GM12801 (cell line): ENCODE results near the gene ZNF723.

Experiments used
- TF ChIP-seq, protein P1 (sequence below): IDR thresholded peaks from one replicate; pipeline ENCODE4 v1.5.1; 2011; ENCODE audit warnings: control low read depth; ENCODE audit not compliant: insufficient read length; ENCODE audit errors: extremely low read depth

Gene ZNF723

DNA sequence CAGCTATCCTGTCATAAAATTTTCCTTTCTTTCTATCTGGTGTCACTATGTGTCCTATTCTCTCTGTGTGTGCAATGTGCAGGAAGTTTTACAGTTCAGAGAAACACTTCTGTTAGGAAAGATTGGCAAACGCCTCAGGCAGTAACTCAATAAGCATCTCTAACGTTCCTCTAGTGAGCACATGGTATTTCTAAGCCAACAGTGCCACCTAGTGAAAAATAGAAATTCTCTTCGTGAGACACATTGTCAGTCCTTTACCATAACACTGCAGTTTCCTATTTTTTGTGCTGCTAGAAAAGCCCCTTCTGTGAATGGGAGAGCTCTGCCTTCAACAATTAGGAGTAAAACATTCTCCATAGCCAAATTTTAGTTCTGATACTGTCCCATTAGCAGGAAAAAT, 50.7 kb downstream of the ZNF723 start:
- TF ChIP-seq, protein P1, sequence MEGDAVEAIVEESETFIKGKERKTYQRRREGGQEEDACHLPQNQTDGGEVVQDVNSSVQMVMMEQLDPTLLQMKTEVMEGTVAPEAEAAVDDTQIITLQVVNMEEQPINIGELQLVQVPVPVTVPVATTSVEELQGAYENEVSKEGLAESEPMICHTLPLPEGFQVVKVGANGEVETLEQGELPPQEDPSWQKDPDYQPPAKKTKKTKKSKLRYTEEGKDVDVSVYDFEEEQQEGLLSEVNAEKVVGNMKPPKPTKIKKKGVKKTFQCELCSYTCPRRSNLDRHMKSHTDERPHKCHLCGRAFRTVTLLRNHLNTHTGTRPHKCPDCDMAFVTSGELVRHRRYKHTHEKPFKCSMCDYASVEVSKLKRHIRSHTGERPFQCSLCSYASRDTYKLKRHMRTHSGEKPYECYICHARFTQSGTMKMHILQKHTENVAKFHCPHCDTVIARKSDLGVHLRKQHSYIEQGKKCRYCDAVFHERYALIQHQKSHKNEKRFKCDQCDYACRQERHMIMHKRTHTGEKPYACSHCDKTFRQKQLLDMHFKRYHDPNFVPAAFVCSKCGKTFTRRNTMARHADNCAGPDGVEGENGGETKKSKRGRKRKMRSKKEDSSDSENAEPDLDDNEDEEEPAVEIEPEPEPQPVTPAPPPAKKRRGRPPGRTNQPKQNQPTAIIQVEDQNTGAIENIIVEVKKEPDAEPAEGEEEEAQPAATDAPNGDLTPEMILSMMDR, result no peak

DNA sequence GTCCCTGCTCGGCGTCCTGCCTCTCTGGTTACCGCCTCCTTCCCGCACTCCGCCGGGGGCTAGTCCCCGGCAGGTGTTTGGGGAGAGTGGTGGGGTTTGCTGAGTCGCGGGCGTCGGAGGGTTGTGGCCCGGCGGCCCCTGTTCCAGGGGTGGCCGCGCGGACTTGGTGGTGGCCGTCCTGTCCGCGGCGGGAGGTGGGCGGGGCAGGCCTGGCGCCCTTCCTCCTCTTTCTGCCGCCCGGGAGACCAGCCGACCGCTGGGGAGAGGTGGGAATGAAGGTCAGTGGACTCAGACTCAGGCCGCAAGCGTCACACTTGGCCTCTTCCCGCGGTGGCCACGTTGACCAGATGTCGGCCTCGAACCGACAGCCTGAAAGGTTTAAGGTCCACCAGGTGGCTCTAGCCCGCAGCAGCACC, 61.8 kb downstream of the ZNF723 start:
- TF ChIP-seq, protein P1, result no peak

DNA sequence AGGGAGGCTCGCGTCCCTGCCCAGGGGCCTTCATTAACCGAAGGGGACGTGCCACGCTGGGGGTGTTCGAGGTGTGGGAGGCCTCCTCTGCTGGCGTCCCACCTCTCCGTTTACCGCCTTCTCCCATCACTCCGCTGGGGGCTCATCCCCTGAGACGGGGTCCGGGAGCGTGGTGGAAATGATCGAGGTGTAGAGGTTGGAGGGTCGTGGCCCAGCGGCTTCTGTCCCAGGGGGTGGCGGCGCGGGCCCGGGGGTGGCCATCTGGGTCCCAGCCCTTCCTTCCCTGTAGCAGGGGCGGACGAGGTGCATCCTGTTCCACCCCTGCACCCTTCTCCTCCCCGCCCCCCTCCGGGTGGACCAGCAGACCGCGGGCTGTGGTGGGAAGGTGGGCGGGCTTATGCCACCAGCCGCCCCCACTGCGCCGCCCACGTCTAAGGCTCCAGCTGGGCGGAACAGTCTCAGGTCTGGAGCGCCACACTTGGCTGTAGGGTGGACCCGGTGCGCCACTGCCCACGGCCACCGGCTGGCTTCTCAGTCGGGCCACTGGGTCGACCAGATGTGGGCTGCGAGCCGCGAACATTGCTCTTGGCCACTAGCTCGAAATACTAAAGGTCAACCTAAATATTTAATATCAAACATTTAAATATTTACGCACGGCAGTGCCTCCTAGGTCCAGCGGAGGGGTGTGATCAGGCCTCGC, 69.5 kb downstream of the ZNF723 start:
- TF ChIP-seq, protein P1, result no peak
